HepG2 (cell line): ENCODE results near the gene SLC26A4. TPM values are rescaled to one million over a fixed set of nuclear protein-coding genes. Genes with fewer than 3 reads are reported as not detected.

Experiments used
- EHMT2 ChIP-seq: fragments of 200-600 bp; sonication (generic); IDR thresholded peaks from 2 replicates; pipeline ENCODE4 v1.7.0; 2017; ENCODE audit warnings: antibody characterized with exemption, low read depth, low read length, borderline replicate concordance
- HES4 ChIP-seq: sonication (generic); formaldehyde crosslinking; IDR thresholded peaks from 2 replicates; pipeline ENCODE4 v1.9.0; 2021; ENCODE audit warnings: mild to moderate bottlenecking, missing genetic modification reagents, borderline replicate concordance
- RBFOX2 ChIP-seq: fragments of 200-400 bp; formaldehyde crosslinking; IDR thresholded peaks from 2 replicates; pipeline ENCODE4 v1.6.1; 2017; ENCODE audit warnings: low read depth, mild to moderate bottlenecking, low read length
- ZBTB40 ChIP-seq, 2 experiments: fragments of 450-650 bp in 1 of 2; sonication (generic) in 1 of 2; formaldehyde crosslinking in 1 of 2; IDR thresholded peaks; 2 replicates each; pipeline versions ENCODE4 v1.6.1 to v1.8.0; 2016 to 2022; ENCODE audit warnings: antibody characterized with exemption in 1 of 2, mild to moderate bottlenecking in 1 of 2, missing genetic modification reagents in 1 of 2
- ZFX ChIP-seq: sonication (generic); formaldehyde crosslinking; IDR thresholded peaks from 2 replicates; pipeline ENCODE4 v1.4.0; 2020; ENCODE audit warnings: mild to moderate bottlenecking, low read depth, missing genetic modification reagents, moderate library complexity
- ZNF318 ChIP-seq: sonication (generic); formaldehyde crosslinking; IDR thresholded peaks from 2 replicates; pipeline ENCODE4 v1.4.0; 2020; ENCODE audit warnings: mild to moderate bottlenecking, missing genetic modification reagents
- ZNF362 ChIP-seq: sonication (generic); formaldehyde crosslinking; IDR thresholded peaks from 2 replicates; pipeline ENCODE4 v1.4.0; 2020; ENCODE audit warnings: missing genetic modification reagents, mild to moderate bottlenecking, borderline replicate concordance
- ZNF768 ChIP-seq: sonication (generic); formaldehyde crosslinking; IDR thresholded peaks from 2 replicates; pipeline ENCODE4 v1.4.0; 2020; ENCODE audit warnings: missing genetic modification reagents
- ZSCAN30 ChIP-seq: sonication (generic); formaldehyde crosslinking; IDR thresholded peaks from 2 replicates; pipeline ENCODE4 v1.5.0; 2020; ENCODE audit warnings: mild to moderate bottlenecking, missing genetic modification reagents
- polyA plus RNA-seq, 8 experiments: library from polyadenylated mRNA; depleted of rRNA in 3 of 8; stranded (reverse) in 7 of 8; unstranded in 1 of 8; fragments of >200 nt; fragmentation: Illumina TruSeq in 4 of 8; extraction: Trizol in 4 of 8; gene quantifications; 2 replicates each; pipeline versions ENCODE4 v1.2.1 to v1.2.3, GENCODE V29; 2011 to 2016; ENCODE audit warnings: low read depth in 4 of 8, missing spikeins in 1 of 8, mixed read lengths in 1 of 8; ENCODE audit not compliant: insufficient read depth in 1 of 8
- total RNA-seq, 5 experiments: library from RNA; depleted of rRNA; stranded (reverse); fragments of >200 nt; fragmentation: Illumina TruSeq; extraction: Trizol; gene quantifications; 2 replicates each; pipeline ENCODE4 v1.2.3, GENCODE V29; 2016; ENCODE audit warnings: low read depth in 1 of 5

The SLC26A4 gene
- total and polyA plus RNA-seq, 2 of the 13 experiments (the other 11 are each of a cell fraction or from before 2014, with no cell fraction given): 0.08 to 0.11 TPM

GRCh38 chr7:107743567-107744344 lies 83.1 kb downstream of the SLC26A4 start, which contains the start of gene CBLL1 (continued):
- TF ChIP-seq ZNF318 (CRISPR knock-in tag) (no peak), RBFOX2 (peak; percentile 88), ZNF768 (CRISPR knock-in tag) (no peak), EHMT2 (no peak), ZSCAN30 (CRISPR knock-in tag) (no peak), ZBTB40 (IDR thresholded peaks at IDR 0.05) (peak; percentile 47; the same call in 1 of the 2 replicates), ZBTB40 (CRISPR knock-in tag; IDR thresholded peaks at IDR 0.05) (0 out of 2 replicates have a peak, but pooled peaks have one; percentile 52), ZFX (CRISPR knock-in tag) (peak; percentile 97), ZNF362 (CRISPR knock-in tag) (no peak), HES4 (CRISPR knock-in tag) (no peak)
